Measurements from ENCODE around the gene TUBB8.
"Not testable (repeated sequence)": the region's sequence is repeated elsewhere in the genome, so short reads cannot be mapped to it uniquely, and the experiment has no call there.

Gene TUBB8

GRCh38 chr10:47864-48263 is 1.2 kb downstream of the TUBB8 start:
- not testable (repeated sequence) for DNase-seq (ENCODE audit: low read depth in 3 of 3)

- DNase-seq (ENCODE audit: low read depth in 3 of 3), result not testable (repeated sequence)
Observed at GRCh38 chr10:13315-13635, 35.8 kb downstream of the TUBB8 start.

GRCh38 chr10:12444-13314 is 36.4 kb downstream of the TUBB8 start:
- not testable (repeated sequence) for DNase-seq (ENCODE audit: low read depth in 3 of 3)

GRCh38 chr10:11260-11659 is 37.8 kb downstream of the TUBB8 start:
- DNase-seq (ENCODE audit: low read depth in 3 of 3), result peak in 1 of 3 experiments; percentile 16

DNA sequence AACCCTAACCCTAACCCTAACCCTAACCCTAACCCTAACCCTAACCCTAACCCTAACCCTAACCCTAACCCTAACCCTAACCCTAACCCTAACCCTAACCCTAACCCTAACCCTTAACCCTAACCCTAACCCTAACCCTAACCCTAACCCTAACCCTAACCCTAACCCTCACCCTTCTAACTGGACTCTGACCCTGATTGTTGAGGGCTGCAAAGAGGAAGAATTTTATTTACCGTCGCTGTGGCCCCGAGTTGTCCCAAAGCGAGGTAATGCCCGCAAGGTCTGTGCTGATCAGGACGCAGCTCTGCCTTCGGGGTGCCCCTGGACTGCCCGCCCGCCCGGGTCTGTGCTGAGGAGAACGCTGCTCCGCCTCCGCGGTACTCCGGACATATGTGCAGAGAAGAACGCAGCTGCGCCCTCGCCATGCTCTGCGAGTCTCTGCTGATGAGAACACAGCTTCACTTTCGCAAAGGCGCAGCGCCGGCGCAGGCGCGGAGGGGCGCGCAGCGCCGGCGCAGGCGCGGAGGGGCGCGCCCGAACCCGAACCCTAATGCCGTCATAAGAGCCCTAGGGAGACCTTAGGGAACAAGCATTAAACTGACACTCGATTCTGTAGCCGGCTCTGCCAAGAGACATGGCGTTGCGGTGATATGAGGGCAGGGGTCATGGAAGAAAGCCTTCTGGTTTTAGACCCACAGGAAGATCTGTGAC is 38.7 kb downstream of the TUBB8 start:
- DNase-seq (ENCODE audit: low read depth in 3 of 3), result not testable (repeated sequence)
